Vagina (tissue), 2 donors: Measurements from ENCODE around the gene MACF1.

Experiments
- POLR2A ChIP-seq, 2 donors: fragments of 450-650 bp; IDR thresholded peaks; one replicate each; pipeline ENCODE4 v1.6.1; 2017; ENCODE audit warnings: antibody characterized with exemption in 2 of 2, mild to moderate bottlenecking in 2 of 2, moderate library complexity in 2 of 2
- POLR2AphosphoS5 ChIP-seq, 2 donors: sonication (generic); formaldehyde crosslinking; IDR thresholded peaks; one replicate each; pipeline ENCODE4 v1.9.0; 2017; ENCODE audit warnings: antibody characterized with exemption in 2 of 2, mild to moderate bottlenecking in 2 of 2, low read depth in 1 of 2; ENCODE audit not compliant: insufficient read depth in 1 of 2
- TF ChIP-seq, protein P1 (sequence below), 3 experiments: fragments of 450-650 bp in 2 of 3; fragments of 200-600 bp in 1 of 3; sonication (generic) in 1 of 3; IDR thresholded peaks; one replicate each; pipeline ENCODE4 v1.5.1; 2017 to 2019; ENCODE audit warnings: antibody characterized with exemption in 3 of 3, mild to moderate bottlenecking in 2 of 3, moderate library complexity in 2 of 3

DNA sequence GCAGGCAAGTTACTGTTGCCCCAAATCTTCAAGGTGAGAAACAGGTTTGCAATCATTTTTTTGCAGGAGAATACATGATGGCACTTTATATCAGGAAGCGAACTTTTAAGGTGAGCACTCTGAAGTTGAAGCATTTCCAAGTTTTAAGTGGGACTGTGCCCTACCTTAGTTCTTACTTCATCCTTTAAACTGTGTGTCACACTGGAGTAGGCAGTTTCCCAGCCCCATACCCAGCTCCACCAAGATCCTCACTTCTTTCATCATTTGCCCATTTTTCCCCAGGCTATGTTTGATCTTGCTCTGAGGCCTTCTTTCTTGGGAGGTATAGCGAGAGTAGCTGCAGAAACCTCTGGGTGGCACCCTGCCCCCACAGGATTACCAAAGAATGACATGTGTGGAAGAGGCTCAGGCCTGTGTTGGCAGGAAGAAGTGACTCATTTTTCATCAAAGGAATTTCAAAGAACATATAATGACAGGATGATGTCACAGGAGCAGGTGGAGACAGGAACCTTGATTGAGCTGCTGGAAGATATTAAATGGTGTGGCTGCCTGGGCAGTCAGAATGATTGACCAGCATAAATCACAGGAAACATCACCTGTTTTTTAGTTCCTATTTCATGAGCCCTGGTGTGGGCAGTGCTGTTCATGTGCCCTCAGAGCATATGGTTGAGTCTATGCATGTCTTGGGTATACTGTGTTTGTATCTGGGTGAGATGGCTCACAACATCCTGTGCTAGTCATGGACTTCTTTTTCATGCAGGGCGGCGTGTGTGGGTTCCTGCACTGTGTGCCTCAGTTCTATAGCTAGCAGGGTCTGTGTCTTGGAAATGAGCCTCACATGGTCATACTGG, 20.8 kb upstream of the MACF1 start:
- TF ChIP-seq, protein P1, sequence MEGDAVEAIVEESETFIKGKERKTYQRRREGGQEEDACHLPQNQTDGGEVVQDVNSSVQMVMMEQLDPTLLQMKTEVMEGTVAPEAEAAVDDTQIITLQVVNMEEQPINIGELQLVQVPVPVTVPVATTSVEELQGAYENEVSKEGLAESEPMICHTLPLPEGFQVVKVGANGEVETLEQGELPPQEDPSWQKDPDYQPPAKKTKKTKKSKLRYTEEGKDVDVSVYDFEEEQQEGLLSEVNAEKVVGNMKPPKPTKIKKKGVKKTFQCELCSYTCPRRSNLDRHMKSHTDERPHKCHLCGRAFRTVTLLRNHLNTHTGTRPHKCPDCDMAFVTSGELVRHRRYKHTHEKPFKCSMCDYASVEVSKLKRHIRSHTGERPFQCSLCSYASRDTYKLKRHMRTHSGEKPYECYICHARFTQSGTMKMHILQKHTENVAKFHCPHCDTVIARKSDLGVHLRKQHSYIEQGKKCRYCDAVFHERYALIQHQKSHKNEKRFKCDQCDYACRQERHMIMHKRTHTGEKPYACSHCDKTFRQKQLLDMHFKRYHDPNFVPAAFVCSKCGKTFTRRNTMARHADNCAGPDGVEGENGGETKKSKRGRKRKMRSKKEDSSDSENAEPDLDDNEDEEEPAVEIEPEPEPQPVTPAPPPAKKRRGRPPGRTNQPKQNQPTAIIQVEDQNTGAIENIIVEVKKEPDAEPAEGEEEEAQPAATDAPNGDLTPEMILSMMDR (IDR thresholded peaks at IDR 0.05) = peak in 1 of 3 experiments; percentile 35
- TF ChIP-seq POLR2AphosphoS5 (IDR thresholded peaks at IDR 0.05; ENCODE audit: insufficient read depth in 1 of 2, low read depth in 1 of 2) = peak; percentile 19 to 95
- no peak for TF ChIP-seq POLR2A (IDR thresholded peaks at IDR 0.05)
